A673 (cell line): ENCODE measurements around the gene TMEM255A. TPM values are rescaled to one million over a fixed set of nuclear protein-coding genes. Genes with fewer than 3 reads are reported as not detected.
A peak's percentile ranks its signal among the peaks of the same experiment; 100 is the strongest.

ENCODE experiments used
- BruUV-seq: library from RNA; stranded (reverse); fragments of 400-500 nt; replicated peaks from 2 replicates; lab custom pipeline; 2021; lab: Mats Ljungman, UMichigan
- CTCF ChIA-PET: fragments of 300-600 bp; sonication (Branson Sonifier 250); formaldehyde crosslinking; loops from one replicate; lab custom pipeline; 2022; ENCODE audit warnings: antibody characterized with exemption; lab: Charles Lee
- POLR2A ChIA-PET: fragments of 300-600 bp; sonication (Branson Sonifier 250); formaldehyde crosslinking; loops from one replicate; lab custom pipeline; 2022; ENCODE audit warnings: antibody characterized with exemption; ENCODE audit not compliant: low non-redundant PET; lab: Charles Lee
- DNase-seq: peaks from one replicate; pipeline ENCODE4 v3.0.0-alpha.2; 2015; ENCODE audit warnings: low spot score
- H3K27ac ChIP-seq: fragments of 200-600 bp; sonication (generic); 2 replicates; pipeline ENCODE4 v1.5.1; 2016; ENCODE audit warnings: mixed run types, low read depth, mild to moderate bottlenecking, mixed read lengths, antibody characterized with exemption, low read length; ENCODE audit not compliant: poor library complexity, severe bottlenecking
- H3K27me3 ChIP-seq: fragments of 200-600 bp; sonication (generic); replicated peaks from 2 replicates; pipeline ENCODE4 v1.6.1; 2017; ENCODE audit warnings: mixed run types, low read depth, mild to moderate bottlenecking, mixed read lengths, antibody characterized with exemption, low read length; ENCODE audit not compliant: insufficient read depth, poor library complexity
- H3K36me3 ChIP-seq: fragments of 200-600 bp; sonication (generic); 2 replicates; pipeline ENCODE4 v1.6.1; 2016; ENCODE audit warnings: mixed run types, mild to moderate bottlenecking, mixed read lengths, antibody characterized with exemption, low read length; ENCODE audit not compliant: insufficient read depth, poor library complexity, severe bottlenecking
- H3K4me1 ChIP-seq: fragments of 200-600 bp; sonication (generic); 2 replicates; pipeline ENCODE4 v1.6.1; 2017; ENCODE audit warnings: mixed run types, mild to moderate bottlenecking, mixed read lengths, antibody characterized with exemption, low read length; ENCODE audit not compliant: insufficient read depth, poor library complexity, severe bottlenecking
- H3K4me3 ChIP-seq: fragments of 200-600 bp; sonication (generic); 2 replicates; pipeline ENCODE4 v1.5.1; 2016; ENCODE audit warnings: low read depth, mixed run types, mild to moderate bottlenecking, mixed read lengths, low read length; ENCODE audit not compliant: poor library complexity, severe bottlenecking
- H3K9me3 ChIP-seq: fragments of 200-600 bp; sonication (generic); 2 replicates; pipeline ENCODE4 v1.6.1; 2016; ENCODE audit warnings: mixed run types, low read depth, mild to moderate bottlenecking, mixed read lengths, antibody characterized with exemption, low read length; ENCODE audit not compliant: poor library complexity, severe bottlenecking
- CTCF ChIP-seq: fragments of 300-800, 200-600 bp; sonication (generic); conservative IDR thresholded peaks from 2 replicates; pipeline ENCODE4 v1.5.1; 2017; ENCODE audit warnings: low read depth, mild to moderate bottlenecking, antibody characterized with exemption, low read length, moderate library complexity, mixed read lengths
- EZH2 ChIP-seq: fragments of 200-600 bp; sonication (generic); IDR thresholded peaks from 2 replicates; pipeline ENCODE4 v1.6.1; 2017; ENCODE audit warnings: borderline replicate concordance, low read depth, mild to moderate bottlenecking, mixed read lengths, antibody characterized with exemption, low read length; ENCODE audit not compliant: poor library complexity, severe bottlenecking
- intact Hi-C: fragments of 100-400 bp; cut with micrococcal nuclease; formaldehyde crosslinking; loops from one replicate; pipeline ENCODE4 v1.10.0; 2022; ENCODE audit not compliant: unreplicated experiment
- total RNA-seq: library from RNA; stranded (reverse); gene quantifications from 2 replicates; pipeline ENCODE4 v1.2.3, GENCODE V29; 2021

The TMEM255A gene
- total RNA-seq, 1 experiment from 2014 or later, result 0.56 TPM

GRCh38 chrX:120309873-120310705 lies 1.2 kb downstream of the TMEM255A start:
- BruUV-seq, result no TSS peak
- H3K4me3 ChIP-seq, result peak overlapping the region; percentile 37
- CTCF ChIA-PET, result no interaction called here

GRCh38 chrX:120308959-120309872 lies 2.0 kb downstream of the TMEM255A start:
- ChIA-PET POLR2A (no interaction called here), CTCF (interaction anchor here (0.6 to 0.7 kb wide), 2 partner anchors 34 to 456 kb away, joined by 3 to 4 read pairs; partner anchors contain the start of gene UPF3B)
- DNase-seq, result peak; percentile 77
- H3K9me3 ChIP-seq, result no peaks in the 10 kb centered on the region
- no peaks in the 10 kb centered on the region for H3K36me3 ChIP-seq
- peaks cover 5% of the 10 kb centered on the region for H3K4me1 ChIP-seq
- peak; percentile 53 for TF ChIP-seq CTCF
- no peak for TF ChIP-seq EZH2
- intact Hi-C loops, result no loop called here
- H3K27ac ChIP-seq, result no peak overlapping the region
- no TSS peak for BruUV-seq
- peak overlapping the region; percentile 37 for H3K4me3 ChIP-seq
- H3K27me3 ChIP-seq, result no peaks in the 10 kb centered on the region

More at GRCh38 chrX:120309873-120310705, 1.2 kb downstream of the TMEM255A start:
- H3K9me3 ChIP-seq, result no peaks in the 10 kb centered on the region
- TF ChIP-seq EZH2 (no peak), CTCF (no peak)
- no peaks in the 10 kb centered on the region for H3K27me3 ChIP-seq
- H3K36me3 ChIP-seq, result no peaks in the 10 kb centered on the region
- POLR2A ChIA-PET, result no interaction called here
- H3K27ac ChIP-seq, result no peak overlapping the region
- peak; percentile 27 for DNase-seq
- peaks cover 5% of the 10 kb centered on the region for H3K4me1 ChIP-seq
- intact Hi-C loops, result no loop called here

GRCh38 chrX:120308558-120308957 lies 2.7 kb downstream of the TMEM255A start:
- Histone ChIP-seq H3K4me3 (no peak overlapping the region), H3K27ac (no peak overlapping the region), H3K4me1 (peaks cover 5% of the 10 kb centered on the region), H3K9me3 (no peaks in the 10 kb centered on the region), H3K27me3 (no peaks in the 10 kb centered on the region), H3K36me3 (no peaks in the 10 kb centered on the region)
- intact Hi-C loops, result no loop called here
- no peak for DNase-seq
- ChIA-PET CTCF (interaction anchor here (0.7 kb wide), 1 partner anchor 456 kb away, joined by 4 read pairs; the partner anchor contains the start of gene UPF3B), POLR2A (no interaction called here)
- TF ChIP-seq EZH2 (no peak), CTCF (no peak)
- BruUV-seq, result no TSS peak
